Measurements from ENCODE around the gene EBF3. TPM values are rescaled to one million over a fixed set of nuclear protein-coding genes. Genes with fewer than 3 reads are reported as not detected.

Gene EBF3
- total RNA-seq, 4 donors from 2014 or later, result 0.77 to 10.7 (median 6.0) TPM

GRCh38 chr10:129887381-129887905, 76.6 kb downstream of the EBF3 start:
- Histone ChIP-seq H3K9me3 (no peaks in the 10 kb centered on the region), H3K27me3 (no peaks in the 10 kb centered on the region), H3K36me3 (no peaks in the 10 kb centered on the region), H3K4me1 (no peaks in the 10 kb centered on the region), H3K27ac (no peak overlapping the region), H3K4me3 (no peak overlapping the region)
- no peak for TF ChIP-seq POLR2A (IDR thresholded peaks at IDR 0.05)
- no peak for TF ChIP-seq CTCF (IDR thresholded peaks at IDR 0.05)
- DNase-seq, result no peak
- intact Hi-C loops (cut with DNase I; ENCODE audit: low total_unique reads), result no loop called here

GRCh38 chr10:129886263-129886662, 77.8 kb downstream of the EBF3 start:
- Histone ChIP-seq H3K27ac (no peak overlapping the region), H3K4me1 (no peaks in the 10 kb centered on the region), H3K4me3 (no peak overlapping the region), H3K36me3 (no peaks in the 10 kb centered on the region), H3K9me3 (no peaks in the 10 kb centered on the region), H3K27me3 (no peaks in the 10 kb centered on the region)
- intact Hi-C loops (cut with DNase I; ENCODE audit: low total_unique reads), result no loop called here
- TF ChIP-seq CTCF (IDR thresholded peaks at IDR 0.05), result no peak
- TF ChIP-seq POLR2A (IDR thresholded peaks at IDR 0.05), result no peak
- no peak for DNase-seq

- H3K4me3 ChIP-seq, result no peak overlapping the region
- H3K27me3 ChIP-seq, result no peaks in the 10 kb centered on the region
- no peak for DNase-seq
- no peaks in the 10 kb centered on the region for H3K4me1 ChIP-seq
- no peaks in the 10 kb centered on the region for H3K36me3 ChIP-seq
- H3K27ac ChIP-seq, result no peak overlapping the region
- intact Hi-C loops (cut with DNase I; ENCODE audit: low total_unique reads), result no loop called here
- no peaks in the 10 kb centered on the region for H3K9me3 ChIP-seq
- no peak for TF ChIP-seq CTCF (IDR thresholded peaks at IDR 0.05)
- TF ChIP-seq POLR2A (IDR thresholded peaks at IDR 0.05), result no peak
Observed at GRCh38 chr10:129885526-129885925, 78.5 kb downstream of the EBF3 start.

- intact Hi-C loops (cut with DNase I; ENCODE audit: low total_unique reads), result no loop called here
- H3K9me3 ChIP-seq, result no peaks in the 10 kb centered on the region
- no peaks in the 10 kb centered on the region for H3K4me1 ChIP-seq
- TF ChIP-seq POLR2A (IDR thresholded peaks at IDR 0.05) (no peak), CTCF (IDR thresholded peaks at IDR 0.05) (no peak)
- no peaks in the 10 kb centered on the region for H3K36me3 ChIP-seq
- no peak overlapping the region for H3K27ac ChIP-seq
- no peaks in the 10 kb centered on the region for H3K27me3 ChIP-seq
- no peak overlapping the region for H3K4me3 ChIP-seq
- no peak for DNase-seq
Observed at GRCh38 chr10:129884398-129885078, 79.5 kb downstream of the EBF3 start.

GRCh38 chr10:129883626-129884397, 80.3 kb downstream of the EBF3 start:
- Histone ChIP-seq H3K27me3 (no peaks in the 10 kb centered on the region), H3K4me1 (no peaks in the 10 kb centered on the region), H3K4me3 (no peak overlapping the region), H3K27ac (no peak overlapping the region), H3K9me3 (no peaks in the 10 kb centered on the region), H3K36me3 (no peaks in the 10 kb centered on the region)
- no peak for DNase-seq
- TF ChIP-seq CTCF (IDR thresholded peaks at IDR 0.05), result no peak
- TF ChIP-seq POLR2A (IDR thresholded peaks at IDR 0.05), result no peak
- intact Hi-C loops (cut with DNase I; ENCODE audit: low total_unique reads), result no loop called here
